ENCODE data around the gene MLXIP. TPM values are rescaled to one million over a fixed set of nuclear protein-coding genes. Genes with fewer than 3 reads are reported as not detected.

MLXIP gene
- total RNA-seq, 1 experiment from 2014 or later, result 124 TPM

GRCh38 chr12:122167356-122167925, 88.9 kb downstream of the MLXIP start:
- Histone ChIP-seq H3K27ac (ENCODE audit: low read length) (no peak overlapping the region), H3K4me1 (ENCODE audit: control insufficient read depth, insufficient read depth, low read length) (no peaks in the 10 kb centered on the region), H3K36me3 (ENCODE audit: control insufficient read depth, insufficient read depth, low read length) (no peaks in the 10 kb centered on the region), H3K9me3 (ENCODE audit: control insufficient read depth, insufficient read depth, low read depth, low read length) (no peaks in the 10 kb centered on the region), H3K4me3 (ENCODE audit: low read depth in 2 of 2, low read length in 2 of 2) (no peak overlapping the region), H3K27me3 (ENCODE audit: control insufficient read depth, insufficient read depth, low read length) (no peaks in the 10 kb centered on the region)
- TF ChIP-seq TCF7L2 (IDR thresholded peaks at IDR 0.05; ENCODE audit: low read depth, low read length) (no peak), POLR2AphosphoS5 (IDR thresholded peaks at IDR 0.05; ENCODE audit: low read depth, low read length) (no peak), SIN3A (IDR thresholded peaks at IDR 0.05; ENCODE audit: borderline replicate concordance, insufficient read depth, low read depth, low read length) (no peak)
- TF ChIP-seq, protein P1, sequence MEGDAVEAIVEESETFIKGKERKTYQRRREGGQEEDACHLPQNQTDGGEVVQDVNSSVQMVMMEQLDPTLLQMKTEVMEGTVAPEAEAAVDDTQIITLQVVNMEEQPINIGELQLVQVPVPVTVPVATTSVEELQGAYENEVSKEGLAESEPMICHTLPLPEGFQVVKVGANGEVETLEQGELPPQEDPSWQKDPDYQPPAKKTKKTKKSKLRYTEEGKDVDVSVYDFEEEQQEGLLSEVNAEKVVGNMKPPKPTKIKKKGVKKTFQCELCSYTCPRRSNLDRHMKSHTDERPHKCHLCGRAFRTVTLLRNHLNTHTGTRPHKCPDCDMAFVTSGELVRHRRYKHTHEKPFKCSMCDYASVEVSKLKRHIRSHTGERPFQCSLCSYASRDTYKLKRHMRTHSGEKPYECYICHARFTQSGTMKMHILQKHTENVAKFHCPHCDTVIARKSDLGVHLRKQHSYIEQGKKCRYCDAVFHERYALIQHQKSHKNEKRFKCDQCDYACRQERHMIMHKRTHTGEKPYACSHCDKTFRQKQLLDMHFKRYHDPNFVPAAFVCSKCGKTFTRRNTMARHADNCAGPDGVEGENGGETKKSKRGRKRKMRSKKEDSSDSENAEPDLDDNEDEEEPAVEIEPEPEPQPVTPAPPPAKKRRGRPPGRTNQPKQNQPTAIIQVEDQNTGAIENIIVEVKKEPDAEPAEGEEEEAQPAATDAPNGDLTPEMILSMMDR (IDR thresholded peaks at IDR 0.05), result no peak
- TF ChIP-seq, protein P2, sequence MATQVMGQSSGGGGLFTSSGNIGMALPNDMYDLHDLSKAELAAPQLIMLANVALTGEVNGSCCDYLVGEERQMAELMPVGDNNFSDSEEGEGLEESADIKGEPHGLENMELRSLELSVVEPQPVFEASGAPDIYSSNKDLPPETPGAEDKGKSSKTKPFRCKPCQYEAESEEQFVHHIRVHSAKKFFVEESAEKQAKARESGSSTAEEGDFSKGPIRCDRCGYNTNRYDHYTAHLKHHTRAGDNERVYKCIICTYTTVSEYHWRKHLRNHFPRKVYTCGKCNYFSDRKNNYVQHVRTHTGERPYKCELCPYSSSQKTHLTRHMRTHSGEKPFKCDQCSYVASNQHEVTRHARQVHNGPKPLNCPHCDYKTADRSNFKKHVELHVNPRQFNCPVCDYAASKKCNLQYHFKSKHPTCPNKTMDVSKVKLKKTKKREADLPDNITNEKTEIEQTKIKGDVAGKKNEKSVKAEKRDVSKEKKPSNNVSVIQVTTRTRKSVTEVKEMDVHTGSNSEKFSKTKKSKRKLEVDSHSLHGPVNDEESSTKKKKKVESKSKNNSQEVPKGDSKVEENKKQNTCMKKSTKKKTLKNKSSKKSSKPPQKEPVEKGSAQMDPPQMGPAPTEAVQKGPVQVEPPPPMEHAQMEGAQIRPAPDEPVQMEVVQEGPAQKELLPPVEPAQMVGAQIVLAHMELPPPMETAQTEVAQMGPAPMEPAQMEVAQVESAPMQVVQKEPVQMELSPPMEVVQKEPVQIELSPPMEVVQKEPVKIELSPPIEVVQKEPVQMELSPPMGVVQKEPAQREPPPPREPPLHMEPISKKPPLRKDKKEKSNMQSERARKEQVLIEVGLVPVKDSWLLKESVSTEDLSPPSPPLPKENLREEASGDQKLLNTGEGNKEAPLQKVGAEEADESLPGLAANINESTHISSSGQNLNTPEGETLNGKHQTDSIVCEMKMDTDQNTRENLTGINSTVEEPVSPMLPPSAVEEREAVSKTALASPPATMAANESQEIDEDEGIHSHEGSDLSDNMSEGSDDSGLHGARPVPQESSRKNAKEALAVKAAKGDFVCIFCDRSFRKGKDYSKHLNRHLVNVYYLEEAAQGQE (IDR thresholded peaks at IDR 0.05; ENCODE audit: insufficient read depth in 1 of 2, low read depth in 2 of 2, low read length in 1 of 2), result no peak
- intact Hi-C loops (cut with micrococcal nuclease; ENCODE audit: unreplicated experiment), result no loop called here
- no TSS peak for BruUV-seq (replicated peaks)
- in situ Hi-C loops (cut with HindIII; ENCODE audit: low pct_unique_long_range_greater_than_20kb, low sequenced_read_pairs), result no loop called here
- ChIA-PET POLR2A (no interaction called here), CTCF (no interaction called here)
- ATAC-seq (no peak), DNase-seq (ENCODE audit: low read depth, low spot score) (no peak)

GRCh38 chr12:122168492-122168891, 89.9 kb downstream of the MLXIP start:
- no TSS peak for BruUV-seq (replicated peaks)
- no peaks in the 10 kb centered on the region for H3K27me3 ChIP-seq (ENCODE audit: control insufficient read depth, insufficient read depth, low read length)
- POLR2A ChIA-PET, result no interaction called here
- CTCF ChIA-PET, result interaction anchor here (0.7 kb wide), 1 partner anchor 14 kb away, joined by 3 read pairs; no protein-coding TSS in a partner anchor
- H3K4me1 ChIP-seq (ENCODE audit: control insufficient read depth, insufficient read depth, low read length), result no peaks in the 10 kb centered on the region
- intact Hi-C loops (cut with micrococcal nuclease; ENCODE audit: unreplicated experiment), result no loop called here
- no peaks in the 10 kb centered on the region for H3K36me3 ChIP-seq (ENCODE audit: control insufficient read depth, insufficient read depth, low read length)
- DNase-seq (ENCODE audit: low read depth, low spot score) (no peak), ATAC-seq (no peak)
- H3K9me3 ChIP-seq (ENCODE audit: control insufficient read depth, insufficient read depth, low read depth, low read length), result no peaks in the 10 kb centered on the region
- no peak overlapping the region for H3K4me3 ChIP-seq (ENCODE audit: low read depth in 2 of 2, low read length in 2 of 2)
- H3K27ac ChIP-seq (ENCODE audit: low read length), result no peak overlapping the region
- in situ Hi-C loops (cut with HindIII; ENCODE audit: low pct_unique_long_range_greater_than_20kb, low sequenced_read_pairs), result no loop called here
- TF ChIP-seq POLR2AphosphoS5 (IDR thresholded peaks at IDR 0.05; ENCODE audit: low read depth, low read length) (no peak), SIN3A (IDR thresholded peaks at IDR 0.05; ENCODE audit: borderline replicate concordance, insufficient read depth, low read depth, low read length) (no peak), TCF7L2 (IDR thresholded peaks at IDR 0.05; ENCODE audit: low read depth, low read length) (no peak)
- TF ChIP-seq, protein P2 (IDR thresholded peaks at IDR 0.05; ENCODE audit: insufficient read depth in 1 of 2, low read depth in 2 of 2, low read length in 1 of 2), result no peak
- TF ChIP-seq, protein P1 (IDR thresholded peaks at IDR 0.05), result no peak

All from Panc1 (cell line).